GM18505 (cell line): ENCODE results near the gene MMP20.

Experiments
- ATAC-seq: cut with Tn5 transposase; IDR thresholded peaks from one replicate; pipeline ENCODE4 v1.9.1; 2021; ENCODE audit not compliant: unreplicated experiment
- POLR2A ChIP-seq: IDR thresholded peaks from 4 replicates; pipeline ENCODE4 v1.6.1; 2011; ENCODE audit warnings: borderline replicate concordance; ENCODE audit not compliant: insufficient read depth, insufficient read length; ENCODE audit errors: extremely low read depth

MMP20 gene

GRCh38 chr11:102598272-102598671 is 26.9 kb downstream of the MMP20 start:
- TF ChIP-seq POLR2A, result no peak
- ATAC-seq, result no peak

- no peak for ATAC-seq
- TF ChIP-seq POLR2A, result no peak
These were observed 28.6 kb downstream of the MMP20 start for GRCh38 chr11:102596578-102596977.

GRCh38 chr11:102592634-102593581 is 32.2 kb downstream of the MMP20 start:
- no peak for TF ChIP-seq POLR2A
- no peak for ATAC-seq

GRCh38 chr11:102592131-102592530 is 33.0 kb downstream of the MMP20 start:
- ATAC-seq, result no peak
- no peak for TF ChIP-seq POLR2A

- no peak for TF ChIP-seq POLR2A
- no peak for ATAC-seq
These were observed 33.9 kb downstream of the MMP20 start for GRCh38 chr11:102591160-102591718.

GRCh38 chr11:102590276-102591049 is 34.7 kb downstream of the MMP20 start:
- no peak for TF ChIP-seq POLR2A
- ATAC-seq, result no peak

- TF ChIP-seq POLR2A, result no peak
These were observed 36.1 kb downstream of the MMP20 start for GRCh38 chr11:102589047-102589459.

GRCh38 chr11:102587722-102588121 is 37.4 kb downstream of the MMP20 start:
- no peak for TF ChIP-seq POLR2A
- ATAC-seq, result no peak

More at GRCh38 chr11:102589047-102589459, 36.1 kb downstream of the MMP20 start:
- ATAC-seq, result peak; percentile 69

- no peak for ATAC-seq
- TF ChIP-seq POLR2A, result no peak
These were observed 41.8 kb downstream of the MMP20 start for GRCh38 chr11:102583141-102583873.

GRCh38 chr11:102582140-102582539 is 43.0 kb downstream of the MMP20 start:
- no peak for ATAC-seq
- no peak for TF ChIP-seq POLR2A

- no peak for ATAC-seq
- no peak for TF ChIP-seq POLR2A
These were observed 44.1 kb downstream of the MMP20 start for GRCh38 chr11:102581066-102581465.

- TF ChIP-seq POLR2A, result no peak
These were observed 44.8 kb downstream of the MMP20 start for GRCh38 chr11:102580185-102580951.

GRCh38 chr11:102577723-102578122 is 47.4 kb downstream of the MMP20 start:
- no peak for ATAC-seq
- no peak for TF ChIP-seq POLR2A

More at GRCh38 chr11:102580185-102580951, 44.8 kb downstream of the MMP20 start:
- ATAC-seq, result peak; percentile 32

GRCh38 chr11:102577182-102577581 is 48.0 kb downstream of the MMP20 start:
- no peak for TF ChIP-seq POLR2A
- ATAC-seq, result peak; percentile 70
